Measurements from ENCODE around the gene SOX18. TPM values are rescaled to one million over a fixed set of nuclear protein-coding genes. Genes with fewer than 3 reads are reported as not detected.

Gene SOX18
- total RNA-seq, 6 donors from 2014 or later: 6.3 to 138 (median 37.7) TPM

- peak in 1 of 2 donors; percentile 50 for DNase-seq
- TF ChIP-seq POLR2A (IDR thresholded peaks at IDR 0.05) (peak in 2 of 4 donors; percentile 13 to 40), EP300 (IDR thresholded peaks at IDR 0.05) (peak in 2 of 4 donors; percentile 28 to 52), POLR2AphosphoS5 (IDR thresholded peaks at IDR 0.05) (peak; percentile 35 to 44)
- TF ChIP-seq, protein P1, sequence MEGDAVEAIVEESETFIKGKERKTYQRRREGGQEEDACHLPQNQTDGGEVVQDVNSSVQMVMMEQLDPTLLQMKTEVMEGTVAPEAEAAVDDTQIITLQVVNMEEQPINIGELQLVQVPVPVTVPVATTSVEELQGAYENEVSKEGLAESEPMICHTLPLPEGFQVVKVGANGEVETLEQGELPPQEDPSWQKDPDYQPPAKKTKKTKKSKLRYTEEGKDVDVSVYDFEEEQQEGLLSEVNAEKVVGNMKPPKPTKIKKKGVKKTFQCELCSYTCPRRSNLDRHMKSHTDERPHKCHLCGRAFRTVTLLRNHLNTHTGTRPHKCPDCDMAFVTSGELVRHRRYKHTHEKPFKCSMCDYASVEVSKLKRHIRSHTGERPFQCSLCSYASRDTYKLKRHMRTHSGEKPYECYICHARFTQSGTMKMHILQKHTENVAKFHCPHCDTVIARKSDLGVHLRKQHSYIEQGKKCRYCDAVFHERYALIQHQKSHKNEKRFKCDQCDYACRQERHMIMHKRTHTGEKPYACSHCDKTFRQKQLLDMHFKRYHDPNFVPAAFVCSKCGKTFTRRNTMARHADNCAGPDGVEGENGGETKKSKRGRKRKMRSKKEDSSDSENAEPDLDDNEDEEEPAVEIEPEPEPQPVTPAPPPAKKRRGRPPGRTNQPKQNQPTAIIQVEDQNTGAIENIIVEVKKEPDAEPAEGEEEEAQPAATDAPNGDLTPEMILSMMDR (IDR thresholded peaks at IDR 0.05): peak in 3 of 6 experiments; percentile 10 to 50 (median 33)
- H3K9me3 ChIP-seq: no peaks in the 10 kb centered on the region
- peak in 1 of 2 donors; percentile 2 for ATAC-seq (ENCODE audit: low FRiP score in 2 of 2)
- 14 to 24% methylated on average over 8 to 16 of the region's 17 CpGs for WGBS, 2 donors
- H3K4me1 ChIP-seq: peaks cover 43 to 78% (median 64%) of the 10 kb centered on the region in 4 donors
- H3K27me3 ChIP-seq: peaks cover 0 to 16% (median 6%) of the 10 kb centered on the region in 4 donors
- peak overlapping the region; percentile 88 to 93 (median 90) for H3K27ac ChIP-seq
- peak overlapping the region in 3 of 4 donors; percentile 14 to 18 (median 14) for H3K4me3 ChIP-seq
- no peaks in the 10 kb centered on the region for H3K36me3 ChIP-seq
Observed at GRCh38 chr20:64053841-64054661, 4.6 kb upstream of the SOX18 start.

GRCh38 chr20:64052987-64053840 lies 3.8 kb upstream of the SOX18 start:
- peaks cover 0 to 24% (median 10%) of the 10 kb centered on the region in 4 donors for H3K27me3 ChIP-seq
- WGBS, 2 donors: 74 to 77% methylated on average over 8 to 33 of the region's 33 CpGs
- DNase-seq (no peak), ATAC-seq (ENCODE audit: low FRiP score in 2 of 2) (no peak)
- H3K4me3 ChIP-seq: peak overlapping the region in 2 of 4 donors; percentile 13 to 14
- peaks cover 38 to 85% (median 65%) of the 10 kb centered on the region in 4 donors for H3K4me1 ChIP-seq
- H3K36me3 ChIP-seq: no peaks in the 10 kb centered on the region
- peak overlapping the region; percentile 88 to 93 (median 90) for H3K27ac ChIP-seq
- TF ChIP-seq POLR2A (IDR thresholded peaks at IDR 0.05): no peak
- TF ChIP-seq, protein P1 (IDR thresholded peaks at IDR 0.05): no peak
- TF ChIP-seq POLR2AphosphoS5 (IDR thresholded peaks at IDR 0.05): no peak
- no peak for TF ChIP-seq EP300 (IDR thresholded peaks at IDR 0.05)
- no peaks in the 10 kb centered on the region for H3K9me3 ChIP-seq

DNA sequence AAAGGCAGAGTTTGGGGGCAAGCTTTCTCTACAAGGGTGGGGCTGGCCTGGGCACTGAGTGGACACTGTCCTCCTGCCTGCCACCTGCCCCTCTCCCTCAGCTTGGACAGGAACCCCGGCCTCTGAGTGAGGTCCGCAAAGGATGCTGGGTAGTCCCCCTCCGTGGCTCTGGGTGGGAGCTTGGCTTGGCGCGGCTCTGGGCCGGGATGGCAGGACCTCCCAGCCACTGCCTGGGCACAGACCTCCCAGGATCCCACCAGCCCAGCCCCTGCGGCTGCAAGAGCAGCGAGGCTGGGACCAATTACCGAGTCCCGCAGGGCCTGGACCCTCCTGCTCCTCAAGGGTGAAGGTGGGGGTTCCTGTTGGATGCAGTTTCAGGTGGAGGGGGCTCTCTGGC lies 2.9 kb upstream of the SOX18 start:
- no peak for TF ChIP-seq EP300 (IDR thresholded peaks at IDR 0.05)
- no peak for TF ChIP-seq POLR2A (IDR thresholded peaks at IDR 0.05)
- TF ChIP-seq, protein P1 (IDR thresholded peaks at IDR 0.05): no peak
- no peak for TF ChIP-seq POLR2AphosphoS5 (IDR thresholded peaks at IDR 0.05)
- WGBS, 2 donors: 67% methylated on average over 8 of the region's 10 CpGs; no CpG with 5 or more reads in 1 of the 2 donors
- ATAC-seq (ENCODE audit: low FRiP score in 2 of 2) (no peak), DNase-seq (peak in 1 of 2 donors; percentile 67)
- H3K27me3 ChIP-seq: peaks cover 0 to 30% (median 13%) of the 10 kb centered on the region in 4 donors
- H3K4me3 ChIP-seq: no peak overlapping the region
- peaks cover 0 to 9% (median 3%) of the 10 kb centered on the region in 4 donors for H3K36me3 ChIP-seq
- H3K9me3 ChIP-seq: no peaks in the 10 kb centered on the region
- peaks cover 34 to 81% (median 56%) of the 10 kb centered on the region in 4 donors for H3K4me1 ChIP-seq
- peak overlapping the region; percentile 88 to 93 (median 90) for H3K27ac ChIP-seq

DNA sequence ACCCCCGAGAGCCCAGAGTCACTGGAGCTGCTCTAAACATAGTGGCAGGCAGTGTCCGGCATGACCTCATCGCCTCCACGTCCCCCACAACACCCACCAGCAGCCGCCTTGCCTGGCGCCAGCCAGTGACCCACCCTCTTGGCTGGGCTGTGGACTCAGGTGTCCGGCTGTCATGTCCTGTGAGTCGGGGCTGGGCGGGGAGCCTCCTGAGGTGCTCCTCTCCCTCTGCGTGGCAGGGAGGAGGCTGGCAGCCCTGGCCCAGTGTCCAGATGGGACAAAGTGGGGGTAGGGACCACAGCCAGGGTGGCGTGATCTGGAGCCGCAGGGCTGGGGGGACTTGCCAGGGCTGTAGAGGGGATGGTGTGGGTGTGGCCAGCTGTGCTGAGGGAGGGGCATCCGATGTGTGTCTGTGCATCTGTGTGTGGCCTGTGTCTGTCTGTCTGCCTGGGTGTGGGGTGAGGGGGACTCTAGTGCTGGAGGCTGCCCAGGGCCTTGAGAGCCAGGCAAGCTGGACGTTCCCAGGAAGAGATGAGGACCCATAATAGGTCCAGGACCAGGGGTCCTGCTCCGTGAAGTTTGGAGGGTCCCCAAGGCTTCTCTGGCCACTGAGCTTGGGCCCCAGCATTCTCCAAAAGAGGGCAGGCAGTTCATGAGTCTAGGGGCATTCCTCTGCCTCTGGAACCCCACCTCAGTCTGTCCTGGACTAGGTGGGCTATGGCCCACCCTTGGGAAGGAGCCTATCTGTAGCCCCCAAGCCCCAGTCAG lies 2.3 kb upstream of the SOX18 start:
- DNase-seq: peak; percentile 72 to 84
- 60 to 73% methylated on average over 1 to 13 of the region's 15 CpGs for WGBS, 2 donors
- Histone ChIP-seq H3K27me3 (peaks cover 0 to 33% (median 13%) of the 10 kb centered on the region in 4 donors), H3K36me3 (peaks cover 0 to 14% (median 6%) of the 10 kb centered on the region in 4 donors), H3K9me3 (no peaks in the 10 kb centered on the region), H3K4me1 (peaks cover 31 to 75% (median 54%) of the 10 kb centered on the region in 4 donors), H3K27ac (peak overlapping the region; percentile 88 to 93 (median 90)), H3K4me3 (peak overlapping the region in 1 of 4 donors; percentile 66)
- ATAC-seq (ENCODE audit: low FRiP score in 2 of 2): peak in 1 of 2 donors; percentile 54
- TF ChIP-seq POLR2A (IDR thresholded peaks at IDR 0.05): peak in 1 of 4 donors; percentile 44
- TF ChIP-seq POLR2AphosphoS5 (IDR thresholded peaks at IDR 0.05): peak; percentile 62 to 83
- TF ChIP-seq, protein P1 (IDR thresholded peaks at IDR 0.05): no peak
- TF ChIP-seq EP300 (IDR thresholded peaks at IDR 0.05): peak in 2 of 4 donors; percentile 16 to 75

All from upper lobe of left lung (tissue), 6 donors.